ENCODE results near the gene PUM2. TPM values are rescaled to one million over a fixed set of nuclear protein-coding genes. Genes with fewer than 3 reads are reported as not detected.

PUM2 gene
- total and polyA plus RNA-seq, 2 of the 13 experiments (the other 11 are each of a cell fraction or from before 2014, with no cell fraction given) = 69.6 to 69.8 TPM

- 0 out of 2 replicates have a peak, but pooled peaks have one; percentile 28 for TF ChIP-seq ZNF749 (CRISPR knock-in tag; IDR thresholded peaks at IDR 0.05; ENCODE audit: borderline replicate concordance)
- TF ChIP-seq MAX (IDR thresholded peaks at IDR 0.05) = no peak
- no peak for TF ChIP-seq ARNT (IDR thresholded peaks at IDR 0.05)
- no peak for TF ChIP-seq UBTF (CRISPR knock-in tag; IDR thresholded peaks at IDR 0.05)
- no peak for TF ChIP-seq CENPBD1 (CRISPR knock-in tag; IDR thresholded peaks at IDR 0.05; ENCODE audit: borderline replicate concordance, low read depth)
- TF ChIP-seq PRDM10 (CRISPR knock-in tag; IDR thresholded peaks at IDR 0.05; ENCODE audit: low read depth) = no peak
- 0 out of 2 replicates have a peak, but pooled peaks have one; percentile 33 for TF ChIP-seq ARNT2 (CRISPR knock-in tag; IDR thresholded peaks at IDR 0.05; ENCODE audit: low read depth)
- 0 out of 2 replicates have a peak, but pooled peaks have one; percentile 7 for TF ChIP-seq NFKBIZ (CRISPR knock-in tag; IDR thresholded peaks at IDR 0.05)
- 0 out of 2 replicates have a peak, but pooled peaks have one; percentile 6 for TF ChIP-seq ZNF362 (CRISPR knock-in tag; IDR thresholded peaks at IDR 0.05; ENCODE audit: borderline replicate concordance)
- TF ChIP-seq SIN3B (IDR thresholded peaks at IDR 0.05; ENCODE audit: low read length) = no peak
- no peak for TF ChIP-seq ZNF574 (CRISPR knock-in tag; IDR thresholded peaks at IDR 0.05)
- TF ChIP-seq SMAD1 (CRISPR knock-in tag; IDR thresholded peaks at IDR 0.05; ENCODE audit: borderline replicate concordance, low read depth) = peak; percentile 27; the same call in 1 of the 2 replicates
- TF ChIP-seq ZBTB20 (CRISPR knock-in tag; IDR thresholded peaks at IDR 0.05; ENCODE audit: borderline replicate concordance, low read depth) = 0 out of 2 replicates have a peak, but pooled peaks have one; percentile 12
- no peak for TF ChIP-seq ZZZ3 (CRISPR knock-in tag; IDR thresholded peaks at IDR 0.05; ENCODE audit: borderline replicate concordance)
- TF ChIP-seq TERF1 (CRISPR knock-in tag; IDR thresholded peaks at IDR 0.05) = no peak
- no peak for TF ChIP-seq ZEB1 (IDR thresholded peaks at IDR 0.05; ENCODE audit: insufficient replicate concordance, low read depth)
These were observed 126.4 kb downstream of the PUM2 start (continued) for GRCh38 chr2:20224164-20224715.
